Stomach (tissue), 4 donors: ENCODE results near the gene FNBP1L.

Experiments used
- CTCF ChIP-seq, 7 experiments: fragments of 450-650 bp in 4 of 7; fragments of 200-600 bp in 3 of 7; sonication (generic) in 3 of 7; IDR thresholded peaks; one replicate each; pipeline ENCODE4 v1.5.1; 2016 to 2019; ENCODE audit warnings: antibody characterized with exemption in 7 of 7, control low read depth in 2 of 7, mild to moderate bottlenecking in 1 of 7
- EP300 ChIP-seq: sonication (generic); formaldehyde crosslinking; IDR thresholded peaks from one replicate; pipeline ENCODE4 v1.6.1; 2017; ENCODE audit warnings: antibody characterized with exemption
- POLR2A ChIP-seq, 4 donors: fragments of 450-650 bp; IDR thresholded peaks; one replicate each; pipeline ENCODE4 v1.6.1; 2016; ENCODE audit warnings: antibody characterized with exemption in 4 of 4, control low read depth in 2 of 4, mild to moderate bottlenecking in 1 of 4, moderate library complexity in 1 of 4

GRCh38 chr1:93438716-93439115 is 9.2 kb upstream of the FNBP1L start:
- no peak for TF ChIP-seq CTCF (IDR thresholded peaks at IDR 0.05)
- no peak for TF ChIP-seq POLR2A (IDR thresholded peaks at IDR 0.05)
- TF ChIP-seq EP300, result no peak
